ENCODE measurements around the gene ALPK3.
"Not testable (repeated sequence)": the region's sequence is repeated elsewhere in the genome, so short reads cannot be mapped to it uniquely, and the experiment has no call there.

Gene ALPK3

GRCh38 chr15:84873997-84874396, 56.8 kb downstream of the ALPK3 start:
- DNase-seq (ENCODE audit: low read depth) = no peak

- DNase-seq (ENCODE audit: low read depth) = no peak
Measured at GRCh38 chr15:84874981-84875699, 58.0 kb downstream of the ALPK3 start.

- DNase-seq (ENCODE audit: low read depth) = no peak
Measured at GRCh38 chr15:84876269-84876668, 59.1 kb downstream of the ALPK3 start.

GRCh38 chr15:84877701-84878100, 60.5 kb downstream of the ALPK3 start:
- not testable (repeated sequence) for DNase-seq (ENCODE audit: low read depth)

- DNase-seq (ENCODE audit: low read depth) = peak; percentile 33
Measured at GRCh38 chr15:84878504-84878903, 61.3 kb downstream of the ALPK3 start.

- DNase-seq (ENCODE audit: low read depth) = no peak
Measured at GRCh38 chr15:84879088-84879780, 62.1 kb downstream of the ALPK3 start.

- DNase-seq (ENCODE audit: low read depth) = no peak
Measured at GRCh38 chr15:84880007-84880406, 62.9 kb downstream of the ALPK3 start.

GRCh38 chr15:84880822-84881519, 63.8 kb downstream of the ALPK3 start:
- no peak for DNase-seq (ENCODE audit: low read depth)

- no peak for DNase-seq (ENCODE audit: low read depth)
Measured at GRCh38 chr15:84881520-84881830, 64.3 kb downstream of the ALPK3 start.

- no peak for DNase-seq (ENCODE audit: low read depth)
Measured at GRCh38 chr15:84883466-84883865, 66.3 kb downstream of the ALPK3 start.

- DNase-seq (ENCODE audit: low read depth) = no peak
Measured at GRCh38 chr15:84883916-84884781, 67.0 kb downstream of the ALPK3 start, which contains the start of gene SLC28A1. Gene SLC28A1, plus strand, starts transcription at chr15:84884662. Its CDS starts 3,099 bp downstream, at chr15:84887761.

GRCh38 chr15:84885801-84886200, 68.6 kb downstream of the ALPK3 start:
- no peak for DNase-seq (ENCODE audit: low read depth)

GRCh38 chr15:84886211-84886983, 69.2 kb downstream of the ALPK3 start:
- no peak for DNase-seq (ENCODE audit: low read depth)

GRCh38 chr15:84886984-84887299, 69.8 kb downstream of the ALPK3 start:
- no peak for DNase-seq (ENCODE audit: low read depth)

GRCh38 chr15:84887938-84888337, 70.8 kb downstream of the ALPK3 start:
- DNase-seq (ENCODE audit: low read depth) = no peak

GRCh38 chr15:84888639-84889038, 71.5 kb downstream of the ALPK3 start:
- DNase-seq (ENCODE audit: low read depth) = no peak

GRCh38 chr15:84889313-84889990, 72.3 kb downstream of the ALPK3 start:
- no peak for DNase-seq (ENCODE audit: low read depth)

- no peak for DNase-seq (ENCODE audit: low read depth)
Measured at GRCh38 chr15:84889991-84890669, 73.0 kb downstream of the ALPK3 start.

- DNase-seq (ENCODE audit: low read depth) = no peak
Measured at GRCh38 chr15:84890670-84891162, 73.6 kb downstream of the ALPK3 start.

- no peak for DNase-seq (ENCODE audit: low read depth)
Measured at GRCh38 chr15:84891339-84891738, 74.2 kb downstream of the ALPK3 start.
